ENCODE data around the gene STIP1.
A peak's percentile ranks its signal among the peaks of the same experiment; 100 is the strongest.

The STIP1 gene

GRCh38 chr11:64224891-64225607, 39.1 kb downstream of the STIP1 start:
- no peak for DNase-seq

DNA sequence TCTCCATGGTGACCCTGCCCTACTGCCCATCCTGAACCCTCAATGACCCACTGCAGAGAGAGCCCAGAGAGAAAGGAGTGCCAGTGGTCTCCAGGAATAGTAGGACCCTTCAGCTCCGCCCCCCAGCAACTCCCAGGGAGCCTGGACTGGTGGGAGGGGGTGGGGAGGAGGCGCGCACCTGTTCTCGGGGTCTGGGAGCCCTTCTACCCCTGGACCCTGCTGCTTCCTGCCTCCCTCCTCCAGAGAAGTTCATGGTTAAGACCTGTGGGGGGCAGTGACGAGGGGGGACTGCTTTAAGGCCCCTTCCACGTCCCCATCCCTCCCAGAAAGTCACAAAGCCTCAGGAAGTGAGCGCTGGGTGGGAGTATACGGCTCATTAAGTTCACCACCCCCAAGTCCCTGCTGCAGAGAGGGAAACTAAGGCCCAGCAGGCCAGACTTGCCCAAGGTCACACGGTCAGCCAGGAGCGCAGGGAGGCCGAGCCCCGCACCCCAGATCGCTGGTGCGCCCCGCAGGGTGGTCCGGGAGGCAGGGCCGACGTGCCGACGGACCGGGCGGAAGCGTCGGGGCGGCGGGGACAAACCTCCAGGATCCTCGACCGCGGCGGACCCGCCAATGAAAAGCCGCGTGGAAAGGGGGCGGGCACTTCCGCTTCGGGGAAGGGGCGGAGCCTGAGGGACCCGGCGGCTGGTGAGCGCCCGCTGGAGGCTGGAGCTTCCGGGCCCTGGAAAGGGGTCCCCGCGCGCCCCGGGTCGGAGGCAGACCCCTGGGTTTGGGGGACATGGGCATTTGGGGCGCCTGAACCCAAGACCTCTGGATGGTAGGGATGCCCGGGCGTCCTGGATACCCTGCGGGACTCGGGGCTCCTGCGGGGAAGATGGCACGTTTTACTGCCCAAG, 39.9 kb downstream of the STIP1 start, which contains the start of the genes NUDT22 and TRPT1:
Gene NUDT22 (plus strand): TSS at position 667 of the 899 bp plus-strand sequence. CDS start 379 bp downstream, outside the sequence.
Gene TRPT1 (minus strand): TSS at position 579 of the 899 bp plus-strand sequence. CDS start 326 bp downstream, at position 253.
- DNase-seq = peak; percentile 64 to 94

GRCh38 chr11:64226507-64227051, 40.6 kb downstream of the STIP1 start:
- DNase-seq = peak in 1 of 2 experiments; percentile 67

GRCh38 chr11:64227405-64227956, 41.5 kb downstream of the STIP1 start:
- no peak for DNase-seq

GRCh38 chr11:64229090-64229743, 43.2 kb downstream of the STIP1 start:
- DNase-seq = no peak

GRCh38 chr11:64229744-64230170, 43.8 kb downstream of the STIP1 start:
- DNase-seq = no peak

GRCh38 chr11:64230171-64230984, 44.4 kb downstream of the STIP1 start, which contains the start of gene DNAJC4:
Gene DNAJC4, plus strand, starts transcription at chr11:64230548. Its CDS starts 307 bp downstream, at chr11:64230855.
- peak; percentile 91 to 99 for DNase-seq

DNA sequence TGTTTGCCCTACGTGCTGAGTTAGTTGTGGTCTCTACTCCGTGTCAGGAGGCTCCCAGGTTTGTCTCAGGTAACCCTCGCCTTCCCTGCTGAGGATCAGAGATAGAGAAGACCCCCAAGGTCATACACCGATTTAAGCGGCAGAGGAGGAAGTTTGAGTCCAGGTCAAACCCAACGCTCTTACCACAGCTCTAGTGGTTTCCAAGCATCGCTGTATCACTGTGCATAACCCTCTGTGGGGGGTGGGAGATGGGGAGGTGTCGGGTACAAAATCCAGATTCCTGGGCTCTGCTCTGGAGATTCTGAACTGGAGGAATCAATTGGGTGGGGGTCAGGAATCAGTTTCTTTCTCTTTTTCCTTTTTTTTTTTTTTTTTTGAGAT, 45.0 kb downstream of the STIP1 start:
- DNase-seq = no peak

GRCh38 chr11:64231546-64231945, 45.6 kb downstream of the STIP1 start:
- DNase-seq = no peak

GRCh38 chr11:64232182-64232966, 46.4 kb downstream of the STIP1 start:
- DNase-seq = no peak

DNA sequence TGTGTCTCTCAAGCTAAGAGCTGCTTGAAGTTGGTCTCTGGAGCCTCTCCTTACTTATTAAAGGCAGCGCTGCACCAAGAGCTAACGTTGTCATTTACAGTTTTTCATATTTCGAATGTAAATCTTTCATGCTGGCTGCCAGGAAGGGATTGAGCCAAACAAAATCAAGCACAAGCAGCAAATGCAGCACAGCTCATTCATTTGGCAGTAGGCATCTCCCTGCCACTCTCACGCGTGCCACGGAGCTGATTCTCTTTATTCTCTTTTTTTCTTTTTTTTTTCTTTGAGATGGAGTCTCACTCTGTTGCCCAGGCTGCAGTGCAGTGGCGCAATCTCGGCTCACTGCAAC, 47.0 kb downstream of the STIP1 start:
- no peak for DNase-seq

GRCh38 chr11:64233913-64234586, 48.1 kb downstream of the STIP1 start, which contains the start of gene VEGFB:
Gene VEGFB, plus strand, starts transcription at chr11:64234584. Its CDS starts 250 bp downstream, at chr11:64234834.
- DNase-seq = peak in 1 of 2 experiments; percentile 88

DNA sequence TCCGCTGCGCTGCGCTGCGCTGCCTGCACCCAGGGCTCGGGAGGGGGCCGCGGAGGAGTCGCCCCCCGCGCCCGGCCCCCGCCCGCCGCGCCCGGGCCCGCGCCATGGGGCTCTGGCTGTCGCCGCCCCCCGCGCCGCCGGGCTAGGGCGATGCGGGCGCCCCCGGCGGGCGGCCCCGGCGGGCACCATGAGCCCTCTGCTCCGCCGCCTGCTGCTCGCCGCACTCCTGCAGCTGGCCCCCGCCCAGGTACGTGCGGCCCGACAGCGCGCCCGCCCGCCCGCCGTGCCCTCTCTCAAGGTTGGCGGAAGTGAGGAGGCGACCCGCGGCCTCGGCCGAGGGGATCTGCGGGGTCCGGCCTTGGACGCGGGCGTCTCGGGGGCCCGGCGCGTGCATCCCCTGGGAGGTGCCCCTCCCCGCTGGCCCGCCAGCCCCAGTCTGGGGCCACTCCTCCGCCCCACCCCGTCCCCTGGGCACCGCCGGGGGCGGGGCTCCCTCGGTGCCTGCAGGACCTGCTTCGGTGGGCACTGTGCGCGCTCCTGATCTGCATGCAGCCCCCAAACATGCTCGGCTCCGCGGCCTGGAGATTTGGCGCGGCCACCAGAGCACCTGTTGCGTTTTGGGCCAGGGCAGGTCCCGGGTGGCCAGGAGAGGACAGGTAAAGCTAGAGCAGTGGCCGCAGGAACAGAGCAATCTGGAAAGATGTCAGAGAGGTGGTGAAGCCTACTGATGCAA, 48.8 kb downstream of the STIP1 start:
- DNase-seq = peak in 1 of 2 experiments; percentile 83

DNA sequence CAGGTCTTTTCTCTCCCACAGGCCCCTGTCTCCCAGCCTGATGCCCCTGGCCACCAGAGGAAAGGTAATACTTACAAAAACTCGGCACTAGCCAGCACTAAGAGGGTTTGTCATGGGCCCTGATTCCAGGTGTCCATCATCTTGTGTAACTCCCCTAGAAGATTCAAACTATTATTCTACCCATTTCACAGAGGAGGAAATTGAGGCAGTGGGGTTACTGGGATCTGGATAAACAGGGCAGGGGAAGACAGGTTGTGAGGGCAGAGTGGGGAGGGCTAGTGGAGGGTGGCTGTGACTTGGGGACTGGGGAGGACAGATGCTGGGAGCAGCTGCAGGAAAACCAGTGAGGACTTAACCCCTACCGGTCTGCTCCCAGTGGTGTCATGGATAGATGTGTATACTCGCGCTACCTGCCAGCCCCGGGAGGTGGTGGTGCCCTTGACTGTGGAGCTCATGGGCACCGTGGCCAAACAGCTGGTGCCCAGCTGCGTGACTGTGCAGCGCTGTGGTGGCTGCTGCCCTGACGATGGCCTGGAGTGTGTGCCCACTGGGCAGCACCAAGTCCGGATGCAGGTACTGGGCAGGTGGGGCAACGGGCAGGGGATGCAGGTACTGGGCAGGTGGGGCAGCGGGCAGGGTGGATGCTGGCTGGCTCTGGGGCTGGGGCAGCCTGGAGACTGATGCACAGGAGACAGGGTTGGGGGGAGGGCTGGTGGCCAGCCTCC, 49.6 kb downstream of the STIP1 start:
- no peak for DNase-seq

GRCh38 chr11:64237484-64237951, 51.5 kb downstream of the STIP1 start:
- DNase-seq = peak; percentile 63 to 79

GRCh38 chr11:64238076-64238475, 52.1 kb downstream of the STIP1 start:
- no peak for DNase-seq

- no peak for DNase-seq
These were observed 53.0 kb downstream of the STIP1 start for GRCh38 chr11:64238999-64239398.

DNA sequence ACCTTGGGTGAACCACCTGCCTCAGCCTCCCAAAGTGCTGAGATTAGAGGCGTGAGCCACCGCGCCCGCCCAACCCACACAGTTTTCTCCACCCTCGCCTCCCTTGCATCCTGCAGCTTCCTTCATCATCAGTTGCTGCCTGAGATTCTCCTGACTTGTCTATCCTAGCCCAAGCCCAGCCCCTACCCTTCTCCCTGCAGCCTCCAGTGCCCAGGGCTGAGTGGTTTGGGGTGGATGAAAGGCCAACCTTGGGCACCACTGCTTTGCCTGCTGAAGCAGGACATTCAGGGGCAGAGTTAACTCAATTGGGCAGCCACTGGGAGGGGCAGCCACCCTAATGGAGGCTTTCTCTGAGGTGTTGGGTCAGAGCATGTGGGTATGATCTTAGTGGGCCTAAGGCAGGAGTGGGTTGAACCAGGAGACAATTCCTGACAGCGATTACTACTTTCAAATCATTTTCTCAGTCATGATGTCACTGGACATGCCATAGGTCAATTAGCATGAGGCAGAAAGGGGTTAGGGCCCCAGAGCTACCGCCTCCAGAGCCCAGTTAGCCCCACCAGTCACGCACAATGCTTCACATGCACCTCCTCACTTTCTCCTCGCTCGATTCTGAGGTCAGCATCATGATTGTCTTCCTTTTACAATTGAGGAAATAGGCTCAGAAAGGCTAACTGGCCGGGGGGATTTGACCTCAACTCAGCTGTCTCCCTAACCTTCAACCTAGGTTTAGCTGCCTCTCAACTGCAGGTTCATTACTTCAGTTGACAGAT, 53.9 kb downstream of the STIP1 start:
- DNase-seq = no peak

Data from NCI-H526 (cell line).